Left kidney (tissue), 1 donor: Measurements from ENCODE around the gene IL12RB1. TPM values are rescaled to one million over a fixed set of nuclear protein-coding genes. Genes with fewer than 3 reads are reported as not detected.

ENCODE experiments used
- polyA plus RNA-seq: library from polyadenylated mRNA; unstranded; fragments of 120-200 nt; gene quantifications from one replicate; pipeline ENCODE4 v1.2.1, GENCODE V29; 2013; ENCODE audit not compliant: insufficient read length

The IL12RB1 gene
- polyA plus RNA-seq, 1 donor, result 0.28 TPM

Other genes starting within 250 kb of the IL12RB1 start
- gene JAK3, start 239.0 kb downstream of the IL12RB1 start, polyA plus RNA-seq, result 4.3 TPM
- gene RPL18A, start 227.0 kb downstream of the IL12RB1 start, polyA plus RNA-seq, result 759 TPM
- gene SLC5A5, start 215.0 kb downstream of the IL12RB1 start, polyA plus RNA-seq, result 0.12 TPM
- gene CCDC124, start 153.9 kb downstream of the IL12RB1 start, polyA plus RNA-seq, result 43.6 TPM
- gene KCNN1, start 119.8 kb downstream of the IL12RB1 start, polyA plus RNA-seq, result 5.6 TPM
- gene ARRDC2, start 78.8 kb downstream of the IL12RB1 start, polyA plus RNA-seq, result 2.3 TPM
- gene MAST3, start 10.8 kb upstream of the IL12RB1 start, polyA plus RNA-seq, result 6.3 TPM
- gene PIK3R2, start 66.2 kb upstream of the IL12RB1 start, polyA plus RNA-seq, result 27.1 TPM
- 11.3 TPM for gene IFI30, start 86.9 kb upstream of the IL12RB1 start, polyA plus RNA-seq
- 8.6 TPM for gene MPV17L2, start 106.3 kb upstream of the IL12RB1 start, polyA plus RNA-seq
- gene RAB3A, start 117.1 kb upstream of the IL12RB1 start, polyA plus RNA-seq, result 3.8 TPM
- gene PDE4C, start 139.5 kb upstream of the IL12RB1 start, polyA plus RNA-seq, result 0.75 TPM
- 7.2 TPM for gene IQCN, start 187.5 kb upstream of the IL12RB1 start, polyA plus RNA-seq
- 55.1 TPM for gene JUND, start 194.7 kb upstream of the IL12RB1 start, polyA plus RNA-seq
- gene LSM4, start 236.1 kb upstream of the IL12RB1 start, polyA plus RNA-seq, result 84.7 TPM